ENCODE data around the gene TIGD2.

- TF ChIP-seq CTCF (IDR thresholded peaks at IDR 0.05) (peak in 5 of 7 experiments; percentile 63 to 92 (median 80)), POLR2AphosphoS5 (IDR thresholded peaks at IDR 0.05) (peak; percentile 46 to 94 (median 94))
These were observed at the start of gene TIGD2 for GRCh38 chr4:89110986-89111832.
